ENCODE data around the gene CCDC92.

DNA sequence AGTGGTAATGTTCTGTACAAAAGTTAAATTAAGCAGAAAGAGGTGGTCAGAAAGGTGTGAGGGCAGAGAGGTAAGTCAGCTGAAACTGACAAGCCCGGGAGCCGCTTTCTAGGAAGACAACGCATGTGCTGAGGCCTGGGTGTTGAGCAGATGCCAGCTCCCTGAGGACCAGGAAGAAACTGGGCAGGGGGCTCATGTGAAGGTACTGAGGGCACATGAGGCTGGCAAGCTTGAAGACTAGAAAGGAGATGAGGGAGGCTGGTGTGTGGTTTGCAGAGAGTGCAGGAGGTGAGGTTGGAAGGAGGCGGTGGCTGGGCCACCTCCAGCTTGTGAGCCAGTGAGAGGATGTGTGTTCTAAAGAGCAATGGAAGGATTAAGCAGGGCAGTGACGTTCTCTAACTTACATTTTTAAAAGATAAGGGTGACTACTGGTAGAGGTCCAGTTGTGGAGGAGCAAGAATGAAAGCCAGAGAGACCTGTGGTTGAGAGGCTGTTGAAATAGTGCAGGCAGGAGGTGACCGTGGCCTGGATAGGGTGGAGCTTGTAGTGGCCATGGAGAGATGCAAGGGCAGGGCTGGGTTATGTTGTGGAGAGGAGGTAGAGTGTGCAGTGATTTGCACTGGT, 29.5 kb upstream of the CCDC92 start:
- TF ChIP-seq, protein P1, sequence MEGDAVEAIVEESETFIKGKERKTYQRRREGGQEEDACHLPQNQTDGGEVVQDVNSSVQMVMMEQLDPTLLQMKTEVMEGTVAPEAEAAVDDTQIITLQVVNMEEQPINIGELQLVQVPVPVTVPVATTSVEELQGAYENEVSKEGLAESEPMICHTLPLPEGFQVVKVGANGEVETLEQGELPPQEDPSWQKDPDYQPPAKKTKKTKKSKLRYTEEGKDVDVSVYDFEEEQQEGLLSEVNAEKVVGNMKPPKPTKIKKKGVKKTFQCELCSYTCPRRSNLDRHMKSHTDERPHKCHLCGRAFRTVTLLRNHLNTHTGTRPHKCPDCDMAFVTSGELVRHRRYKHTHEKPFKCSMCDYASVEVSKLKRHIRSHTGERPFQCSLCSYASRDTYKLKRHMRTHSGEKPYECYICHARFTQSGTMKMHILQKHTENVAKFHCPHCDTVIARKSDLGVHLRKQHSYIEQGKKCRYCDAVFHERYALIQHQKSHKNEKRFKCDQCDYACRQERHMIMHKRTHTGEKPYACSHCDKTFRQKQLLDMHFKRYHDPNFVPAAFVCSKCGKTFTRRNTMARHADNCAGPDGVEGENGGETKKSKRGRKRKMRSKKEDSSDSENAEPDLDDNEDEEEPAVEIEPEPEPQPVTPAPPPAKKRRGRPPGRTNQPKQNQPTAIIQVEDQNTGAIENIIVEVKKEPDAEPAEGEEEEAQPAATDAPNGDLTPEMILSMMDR (IDR thresholded peaks at IDR 0.05; ENCODE audit: low read depth, low read length, poor library complexity, severe bottlenecking), result no peak
- no peak for TF ChIP-seq EZH2phosphoT487 (IDR thresholded peaks at IDR 0.05; ENCODE audit: borderline replicate concordance, low read length)
